Measurements from ENCODE around the gene IHH. TPM values are rescaled to one million over a fixed set of nuclear protein-coding genes. Genes with fewer than 3 reads are reported as not detected.

The IHH gene
- total RNA-seq, 6 donors from 2014 or later, result 0.80 to 4.4 (median 1.5) TPM; not detected in 2

DNA sequence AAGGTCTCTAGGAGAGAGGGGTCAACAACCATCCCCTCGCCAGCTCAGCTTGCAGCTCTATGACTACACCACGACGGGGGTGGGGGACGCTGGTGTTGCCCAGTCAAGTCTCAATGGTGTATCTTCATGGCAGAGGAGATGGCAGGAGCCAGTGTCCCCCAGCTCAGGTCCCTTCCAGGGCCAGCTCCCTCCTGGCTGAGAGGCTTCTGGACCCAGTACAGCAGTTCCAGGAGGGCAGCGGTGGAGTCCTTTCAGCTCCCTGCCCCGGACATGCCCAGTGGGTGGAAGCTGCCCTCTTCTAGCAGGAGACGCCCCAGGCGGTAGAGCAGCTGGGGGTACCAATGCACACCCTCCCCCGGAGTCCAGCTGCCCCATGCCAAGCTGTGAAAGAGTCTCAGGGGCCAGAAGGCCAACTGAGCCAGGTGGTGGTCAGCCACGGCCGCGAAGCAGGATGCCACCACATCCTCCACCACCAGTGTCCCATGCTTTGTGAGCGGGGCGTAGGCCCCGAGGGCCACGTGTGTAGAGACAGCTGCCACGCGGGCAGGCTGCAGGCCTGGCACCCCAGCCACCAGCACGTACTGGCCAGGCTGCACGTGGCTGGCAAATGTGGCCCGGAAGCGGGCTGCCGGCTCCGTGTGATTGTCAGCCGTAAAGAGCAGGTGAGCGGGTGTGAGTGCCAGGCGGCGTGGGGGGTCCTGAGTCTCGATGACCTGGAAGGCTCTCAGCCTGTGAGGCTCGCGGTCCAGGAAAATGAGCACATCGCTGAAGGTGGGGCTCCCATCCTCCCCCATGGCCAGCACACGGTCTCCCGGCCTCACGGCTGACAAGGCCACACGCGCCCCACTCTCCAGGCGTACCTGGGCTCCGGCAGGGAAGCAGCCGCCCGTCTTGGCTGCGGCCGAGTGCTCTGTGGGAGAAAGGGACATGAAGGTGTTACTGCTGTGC lies 5.5 kb downstream of the IHH start:
- TF ChIP-seq, protein P1, sequence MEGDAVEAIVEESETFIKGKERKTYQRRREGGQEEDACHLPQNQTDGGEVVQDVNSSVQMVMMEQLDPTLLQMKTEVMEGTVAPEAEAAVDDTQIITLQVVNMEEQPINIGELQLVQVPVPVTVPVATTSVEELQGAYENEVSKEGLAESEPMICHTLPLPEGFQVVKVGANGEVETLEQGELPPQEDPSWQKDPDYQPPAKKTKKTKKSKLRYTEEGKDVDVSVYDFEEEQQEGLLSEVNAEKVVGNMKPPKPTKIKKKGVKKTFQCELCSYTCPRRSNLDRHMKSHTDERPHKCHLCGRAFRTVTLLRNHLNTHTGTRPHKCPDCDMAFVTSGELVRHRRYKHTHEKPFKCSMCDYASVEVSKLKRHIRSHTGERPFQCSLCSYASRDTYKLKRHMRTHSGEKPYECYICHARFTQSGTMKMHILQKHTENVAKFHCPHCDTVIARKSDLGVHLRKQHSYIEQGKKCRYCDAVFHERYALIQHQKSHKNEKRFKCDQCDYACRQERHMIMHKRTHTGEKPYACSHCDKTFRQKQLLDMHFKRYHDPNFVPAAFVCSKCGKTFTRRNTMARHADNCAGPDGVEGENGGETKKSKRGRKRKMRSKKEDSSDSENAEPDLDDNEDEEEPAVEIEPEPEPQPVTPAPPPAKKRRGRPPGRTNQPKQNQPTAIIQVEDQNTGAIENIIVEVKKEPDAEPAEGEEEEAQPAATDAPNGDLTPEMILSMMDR (IDR thresholded peaks at IDR 0.05), result no peak
- TF ChIP-seq POLR2A (IDR thresholded peaks at IDR 0.05) (no peak), EP300 (IDR thresholded peaks at IDR 0.05) (no peak), POLR2AphosphoS5 (IDR thresholded peaks at IDR 0.05) (no peak)
- 79 to 92% methylated on average over 16 to 41 of the region's 43 CpGs for WGBS, 2 donors
- Histone ChIP-seq H3K4me1 (peaks cover 27 to 31% (median 28%) of the 10 kb centered on the region in 4 donors), H3K4me3 (no peak overlapping the region), H3K27ac (no peak overlapping the region), H3K9me3 (no peaks in the 10 kb centered on the region), H3K27me3 (peaks cover 0 to 34% (median 11%) of the 10 kb centered on the region in 4 donors), H3K36me3 (no peaks in the 10 kb centered on the region)
- peak in 1 of 2 donors; percentile 82 for DNase-seq
- no peak for ATAC-seq (ENCODE audit: low FRiP score in 2 of 2)

DNA sequence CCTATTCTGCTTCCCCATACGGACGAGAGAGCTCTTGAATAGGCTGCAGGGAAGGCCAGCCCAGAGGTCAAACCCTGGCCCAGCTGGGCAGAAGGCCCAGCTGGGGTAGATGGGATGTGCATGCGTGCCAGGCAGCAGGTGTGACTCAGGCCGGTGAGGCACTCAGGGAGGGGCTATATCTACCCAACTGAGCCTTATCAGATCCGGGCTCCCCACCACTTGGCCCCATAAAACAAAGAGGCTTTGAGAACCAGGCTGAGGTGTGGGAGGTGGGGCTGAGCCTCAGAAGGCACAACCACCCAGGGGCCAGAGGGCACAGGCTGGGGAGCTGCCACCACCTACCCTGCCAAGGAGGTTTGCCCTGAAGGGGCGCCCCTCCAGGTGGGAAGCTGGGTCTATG lies 11.4 kb downstream of the IHH start:
- WGBS, 2 donors, result 63 to 77% methylated on average over 6 of the region's 6 CpGs
- DNase-seq, result no peak
- TF ChIP-seq POLR2AphosphoS5 (IDR thresholded peaks at IDR 0.05) (no peak), POLR2A (IDR thresholded peaks at IDR 0.05) (no peak), EP300 (IDR thresholded peaks at IDR 0.05) (no peak)
- TF ChIP-seq, protein P1 (IDR thresholded peaks at IDR 0.05), result no peak
- no peak overlapping the region for H3K27ac ChIP-seq
- no peaks in the 10 kb centered on the region for H3K4me1 ChIP-seq
- H3K27me3 ChIP-seq, result peaks cover 0 to 4% (median 0%) of the 10 kb centered on the region in 4 donors
- no peaks in the 10 kb centered on the region for H3K36me3 ChIP-seq
- peak in 1 of 2 donors; percentile 6 for ATAC-seq (ENCODE audit: low FRiP score in 2 of 2)
- no peaks in the 10 kb centered on the region for H3K9me3 ChIP-seq
- no peak overlapping the region for H3K4me3 ChIP-seq

DNA sequence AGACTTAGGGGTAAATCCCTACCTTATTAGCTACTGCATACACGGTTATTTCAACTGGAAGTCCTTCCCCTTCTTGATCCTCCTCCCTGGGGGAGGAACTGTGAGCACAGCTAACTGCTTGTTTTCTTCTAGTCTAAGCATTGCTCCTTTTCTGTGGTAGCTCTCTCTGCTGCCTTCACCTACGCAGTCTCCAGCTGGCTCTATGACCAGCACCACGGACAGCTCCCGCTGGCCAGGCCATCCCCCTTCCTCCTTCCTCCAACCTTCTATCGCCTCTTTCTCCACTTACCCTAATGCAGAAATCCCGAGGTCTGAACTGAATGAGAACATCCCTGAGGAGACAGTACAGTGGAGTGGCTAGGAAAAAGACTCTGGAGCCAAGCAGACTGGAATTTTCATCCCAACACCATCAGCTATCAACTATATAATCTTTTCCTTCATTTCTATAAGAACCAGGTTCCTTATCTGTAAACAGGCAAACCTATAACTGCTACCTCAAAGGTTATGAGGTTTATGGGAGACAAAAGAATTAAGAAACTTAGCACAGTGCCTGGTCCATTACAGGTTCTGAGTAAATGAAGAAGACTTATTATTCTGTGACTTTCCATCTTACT lies 14.7 kb downstream of the IHH start:
- no peak overlapping the region for H3K4me3 ChIP-seq
- H3K9me3 ChIP-seq, result no peaks in the 10 kb centered on the region
- ATAC-seq (ENCODE audit: low FRiP score in 2 of 2) (no peak), DNase-seq (no peak)
- 4 to 9% methylated on average over 6 of the region's 6 CpGs for WGBS, 2 donors
- H3K27me3 ChIP-seq, result peaks cover 0 to 4% (median 1%) of the 10 kb centered on the region in 4 donors
- no peak overlapping the region for H3K27ac ChIP-seq
- TF ChIP-seq POLR2AphosphoS5 (IDR thresholded peaks at IDR 0.05) (no peak), POLR2A (IDR thresholded peaks at IDR 0.05) (no peak), EP300 (IDR thresholded peaks at IDR 0.05) (no peak)
- TF ChIP-seq, protein P1 (IDR thresholded peaks at IDR 0.05), result no peak
- no peaks in the 10 kb centered on the region for H3K4me1 ChIP-seq
- H3K36me3 ChIP-seq, result no peaks in the 10 kb centered on the region

DNA sequence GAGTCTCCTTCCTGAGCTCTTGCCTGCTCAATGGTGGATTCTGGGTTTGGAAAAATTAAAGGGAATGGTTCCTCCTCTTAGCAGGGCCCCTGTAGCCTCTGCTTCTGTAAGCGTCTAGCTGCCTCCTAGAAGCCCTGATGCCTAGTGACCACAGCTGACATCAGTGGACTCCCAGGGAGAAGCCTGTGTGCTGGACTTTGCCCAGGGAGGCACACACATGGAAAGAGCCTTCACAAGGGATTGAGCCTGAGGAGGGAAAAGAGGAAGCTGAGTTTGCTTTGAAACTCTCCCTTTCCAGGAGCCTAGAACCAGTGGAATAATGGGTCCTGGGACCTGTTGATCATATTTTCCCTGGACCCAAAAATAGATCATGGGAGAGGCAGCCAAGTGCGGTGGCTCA lies 18.0 kb downstream of the IHH start:
- Histone ChIP-seq H3K27me3 (peaks cover 0 to 8% (median 0%) of the 10 kb centered on the region in 4 donors), H3K36me3 (no peaks in the 10 kb centered on the region), H3K4me1 (no peaks in the 10 kb centered on the region), H3K9me3 (no peaks in the 10 kb centered on the region), H3K4me3 (no peak overlapping the region), H3K27ac (no peak overlapping the region)
- no peak for ATAC-seq (ENCODE audit: low FRiP score in 2 of 2)
- DNase-seq, result no peak
- WGBS, 2 donors, result 79 to 91% methylated on average over 2 of the region's 2 CpGs
- TF ChIP-seq EP300 (IDR thresholded peaks at IDR 0.05) (no peak), POLR2AphosphoS5 (IDR thresholded peaks at IDR 0.05) (no peak), POLR2A (IDR thresholded peaks at IDR 0.05) (no peak)
- TF ChIP-seq, protein P1 (IDR thresholded peaks at IDR 0.05), result no peak
